Measurements from ENCODE around the gene INAVA.
"Not testable (repeated sequence)": the region's sequence is repeated elsewhere in the genome, so short reads cannot be mapped to it uniquely, and the experiment has no call there.

INAVA gene

GRCh38 chr1:200947059-200947566 is 52.4 kb downstream of the INAVA start:
- Mint-ChIP-seq H3K27me3 (peaks cover 4% of the 10 kb centered on the region), H3K4me3 (no peak overlapping the region), H3K27ac (no peak overlapping the region), H3K36me3 (ENCODE audit: low read depth) (peaks cover 7% of the 10 kb centered on the region), H3K9me3 (peaks cover 9% of the 10 kb centered on the region), H3K4me1 (ENCODE audit: low read depth) (no peaks in the 10 kb centered on the region)

- H3K4me1 Mint-ChIP-seq (ENCODE audit: low read depth), result no peaks in the 10 kb centered on the region
- no peak overlapping the region for H3K27ac Mint-ChIP-seq
- no peaks in the 10 kb centered on the region for H3K36me3 Mint-ChIP-seq (ENCODE audit: low read depth)
- no peak overlapping the region for H3K4me3 Mint-ChIP-seq
- peaks cover 5% of the 10 kb centered on the region for H3K9me3 Mint-ChIP-seq
- peaks cover 7% of the 10 kb centered on the region for H3K27me3 Mint-ChIP-seq
Measured at GRCh38 chr1:200949626-200950025, 54.9 kb downstream of the INAVA start.

- H3K4me3 Mint-ChIP-seq, result no peak overlapping the region
- no peaks in the 10 kb centered on the region for H3K4me1 Mint-ChIP-seq (ENCODE audit: low read depth)
- peaks cover 6% of the 10 kb centered on the region for H3K27me3 Mint-ChIP-seq
- H3K9me3 Mint-ChIP-seq, result peaks cover 5% of the 10 kb centered on the region
- H3K36me3 Mint-ChIP-seq (ENCODE audit: low read depth), result no peaks in the 10 kb centered on the region
- no peak overlapping the region for H3K27ac Mint-ChIP-seq
Measured at GRCh38 chr1:200951016-200951415, 56.3 kb downstream of the INAVA start.

DNA sequence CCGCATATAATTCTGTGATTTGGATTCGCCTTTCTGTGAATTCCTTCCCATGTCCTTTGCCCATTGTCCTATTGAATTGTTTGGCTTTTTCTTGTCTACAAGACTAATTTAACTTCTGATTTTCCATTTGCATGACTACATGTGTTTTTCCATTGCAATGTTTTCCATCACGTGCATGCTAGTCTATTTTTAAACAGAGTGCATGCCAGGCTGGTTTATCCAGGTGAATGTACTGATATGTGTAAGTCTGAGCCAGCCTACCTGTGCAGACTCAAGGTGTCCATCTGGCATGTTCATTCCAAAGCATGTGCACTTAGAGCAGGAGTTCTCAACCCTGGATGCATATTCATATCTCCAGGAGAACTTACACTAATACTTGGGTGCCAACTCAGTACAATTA is 59.7 kb downstream of the INAVA start:
- Mint-ChIP-seq H3K4me3 (no peak overlapping the region), H3K9me3 (no peaks in the 10 kb centered on the region), H3K27ac (no peak overlapping the region), H3K4me1 (ENCODE audit: low read depth) (no peaks in the 10 kb centered on the region), H3K27me3 (peaks cover 6% of the 10 kb centered on the region), H3K36me3 (ENCODE audit: low read depth) (no peaks in the 10 kb centered on the region)

GRCh38 chr1:200958597-200958996 is 63.9 kb downstream of the INAVA start:
- no peak overlapping the region for H3K4me3 Mint-ChIP-seq
- H3K27me3 Mint-ChIP-seq, result peaks cover 6% of the 10 kb centered on the region
- H3K4me1 Mint-ChIP-seq (ENCODE audit: low read depth), result no peaks in the 10 kb centered on the region
- H3K36me3 Mint-ChIP-seq (ENCODE audit: low read depth), result no peaks in the 10 kb centered on the region
- H3K27ac Mint-ChIP-seq, result no peak overlapping the region
- no peaks in the 10 kb centered on the region for H3K9me3 Mint-ChIP-seq

DNA sequence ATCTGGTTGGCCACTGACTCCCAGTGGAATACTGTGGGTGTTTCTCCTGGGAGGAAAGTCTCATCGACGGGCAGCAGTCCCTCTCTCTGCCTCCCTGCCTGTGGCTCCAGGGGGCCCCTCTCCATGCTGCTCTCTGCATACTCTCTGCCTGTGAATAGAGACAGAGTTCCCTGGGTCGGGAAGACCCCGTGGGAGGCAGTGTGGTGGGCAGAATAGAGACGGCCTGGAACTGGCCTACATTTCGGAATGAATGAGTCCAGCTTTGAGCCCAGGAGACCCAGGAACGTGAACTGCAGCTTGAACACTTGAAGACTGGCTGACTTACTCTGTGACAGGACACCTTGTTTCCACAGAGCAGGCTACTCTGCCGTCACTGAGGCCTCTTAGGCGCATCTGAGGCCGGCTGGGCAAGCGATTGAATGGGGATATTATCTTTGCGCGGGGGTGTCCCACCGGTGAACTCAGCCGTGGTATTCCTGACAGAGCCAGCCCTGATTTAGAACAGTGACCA is 64.8 kb downstream of the INAVA start:
- H3K4me1 Mint-ChIP-seq (ENCODE audit: low read depth), result no peaks in the 10 kb centered on the region
- H3K36me3 Mint-ChIP-seq (ENCODE audit: low read depth), result no peaks in the 10 kb centered on the region
- H3K4me3 Mint-ChIP-seq, result no peak overlapping the region
- no peak overlapping the region for H3K27ac Mint-ChIP-seq
- H3K9me3 Mint-ChIP-seq, result no peaks in the 10 kb centered on the region
- H3K27me3 Mint-ChIP-seq, result peaks cover 4% of the 10 kb centered on the region

DNA sequence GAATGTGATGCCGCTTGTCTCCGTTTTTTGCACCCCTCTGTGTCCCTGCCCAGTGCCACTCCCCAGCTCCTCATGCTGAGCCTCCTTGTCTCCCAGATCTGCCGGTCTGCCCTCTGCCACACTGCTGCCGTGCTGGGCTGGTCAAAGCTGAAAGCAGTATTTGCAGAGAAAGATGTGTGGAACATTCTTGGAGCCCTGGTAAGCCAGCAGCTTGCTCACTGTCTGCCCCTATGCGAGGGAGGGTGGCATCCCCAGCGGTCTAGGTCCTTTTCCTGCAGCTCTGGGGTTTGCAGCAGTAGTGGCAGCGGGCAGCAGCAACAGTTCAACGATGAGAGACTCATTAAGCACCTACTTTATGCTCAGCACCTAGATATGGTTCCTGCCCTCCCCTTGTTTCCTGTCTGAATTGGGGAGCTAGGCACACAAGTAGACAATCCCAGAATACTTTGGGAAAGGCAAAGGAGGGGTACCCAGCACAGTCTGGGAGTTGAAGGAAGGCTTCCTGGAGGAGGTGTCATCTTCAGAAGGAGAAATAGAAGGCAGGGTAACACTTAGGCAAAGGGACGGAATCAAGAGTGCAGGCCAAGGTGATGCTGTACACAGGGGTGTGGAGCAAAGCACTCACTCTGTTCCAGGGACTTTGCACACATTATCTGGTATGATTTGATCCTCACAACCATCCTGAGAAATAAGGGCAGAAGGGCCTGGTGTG is 65.7 kb downstream of the INAVA start:
- H3K27ac Mint-ChIP-seq, result no peak overlapping the region
- no peaks in the 10 kb centered on the region for H3K36me3 Mint-ChIP-seq (ENCODE audit: low read depth)
- no peaks in the 10 kb centered on the region for H3K4me1 Mint-ChIP-seq (ENCODE audit: low read depth)
- peaks cover 3% of the 10 kb centered on the region for H3K27me3 Mint-ChIP-seq
- H3K4me3 Mint-ChIP-seq, result no peak overlapping the region
- no peaks in the 10 kb centered on the region for H3K9me3 Mint-ChIP-seq

DNA sequence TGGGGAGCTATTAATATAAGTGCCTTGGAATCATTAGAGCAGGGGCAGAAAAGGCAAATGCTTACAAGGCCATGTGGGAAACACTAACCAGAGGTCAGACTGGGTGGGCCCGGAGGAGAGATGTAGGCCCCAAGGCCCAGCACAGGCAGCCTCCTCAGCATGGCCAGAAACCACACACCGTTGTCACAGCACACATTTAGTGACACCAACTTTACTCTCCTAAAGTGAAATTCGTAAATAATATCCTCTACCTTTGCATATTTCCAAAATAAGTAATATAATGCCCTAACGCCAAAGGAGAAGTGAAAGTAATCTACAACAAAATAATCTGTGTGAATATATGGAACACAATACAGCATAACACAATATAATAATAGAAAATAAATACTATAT is 66.2 kb downstream of the INAVA start:
- Mint-ChIP-seq H3K9me3 (no peaks in the 10 kb centered on the region), H3K4me3 (no peak overlapping the region), H3K27me3 (no peaks in the 10 kb centered on the region), H3K27ac (no peak overlapping the region), H3K4me1 (ENCODE audit: low read depth) (no peaks in the 10 kb centered on the region), H3K36me3 (ENCODE audit: low read depth) (no peaks in the 10 kb centered on the region)

DNA sequence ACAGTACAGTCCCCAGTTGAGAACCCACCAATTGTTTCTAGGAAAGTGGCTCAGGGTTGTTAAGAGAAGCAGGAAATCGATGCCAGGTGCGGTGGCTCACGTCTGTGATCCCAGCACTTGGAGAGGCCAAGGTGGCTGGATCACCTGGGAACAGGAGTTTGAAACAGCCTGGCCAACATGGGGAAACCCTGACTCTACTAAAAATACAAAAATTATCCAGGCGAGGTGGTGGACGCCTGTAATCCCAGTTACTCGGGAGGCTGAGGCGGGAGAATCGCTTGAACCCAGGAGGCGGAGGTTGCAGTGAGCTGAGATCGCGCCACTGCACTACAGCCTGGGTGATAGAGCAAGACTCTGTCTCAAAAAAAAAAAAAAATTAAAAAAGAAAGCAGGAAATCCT is 67.5 kb downstream of the INAVA start:
- H3K4me1 Mint-ChIP-seq (ENCODE audit: low read depth); H3K36me3 Mint-ChIP-seq (ENCODE audit: low read depth); H3K27ac Mint-ChIP-seq; H3K9me3 Mint-ChIP-seq; H3K4me3 Mint-ChIP-seq; H3K27me3 Mint-ChIP-seq: not testable (repeated sequence)

DNA sequence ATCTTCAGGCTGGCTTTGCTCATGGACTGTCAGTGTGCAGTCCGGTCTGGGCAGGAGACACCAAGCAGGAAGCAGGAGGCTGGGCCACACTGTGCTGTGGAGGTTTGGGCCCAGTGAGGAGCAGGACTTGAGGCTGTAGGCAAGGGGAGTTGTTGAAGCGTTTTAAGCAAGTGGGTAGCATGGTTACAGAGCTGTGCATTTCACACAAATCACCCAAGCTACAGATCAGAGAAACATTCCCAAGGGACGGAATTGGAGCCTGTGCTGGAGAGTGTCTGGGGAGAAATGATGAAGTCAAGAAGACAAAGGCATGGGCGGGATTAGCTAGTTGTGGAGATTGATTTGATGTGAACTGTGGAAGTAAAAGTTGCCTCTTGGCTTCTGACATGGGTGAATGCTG is 67.9 kb downstream of the INAVA start:
- no peaks in the 10 kb centered on the region for H3K9me3 Mint-ChIP-seq
- no peaks in the 10 kb centered on the region for H3K4me1 Mint-ChIP-seq (ENCODE audit: low read depth)
- H3K27me3 Mint-ChIP-seq, result no peaks in the 10 kb centered on the region
- H3K36me3 Mint-ChIP-seq (ENCODE audit: low read depth), result no peaks in the 10 kb centered on the region
- no peak overlapping the region for H3K27ac Mint-ChIP-seq
- H3K4me3 Mint-ChIP-seq, result no peak overlapping the region

- no peaks in the 10 kb centered on the region for H3K9me3 Mint-ChIP-seq
- H3K36me3 Mint-ChIP-seq (ENCODE audit: low read depth), result no peaks in the 10 kb centered on the region
- no peaks in the 10 kb centered on the region for H3K27me3 Mint-ChIP-seq
- H3K4me1 Mint-ChIP-seq (ENCODE audit: low read depth), result no peaks in the 10 kb centered on the region
- H3K4me3 Mint-ChIP-seq, result no peak overlapping the region
- H3K27ac Mint-ChIP-seq, result no peak overlapping the region
Measured at GRCh38 chr1:200963076-200963475, 68.4 kb downstream of the INAVA start.

- not testable (repeated sequence) for H3K27me3 Mint-ChIP-seq; H3K36me3 Mint-ChIP-seq (ENCODE audit: low read depth); H3K4me3 Mint-ChIP-seq; H3K4me1 Mint-ChIP-seq (ENCODE audit: low read depth); H3K9me3 Mint-ChIP-seq; H3K27ac Mint-ChIP-seq
Measured at GRCh38 chr1:200963888-200964287, 69.2 kb downstream of the INAVA start.

Data from stimulated activated naive CD8-positive, alpha-beta T cell treated with anti-CD3 and anti-CD28 coated beads, Interleukin-15, Interleukin-2, amounts not matched to agents 100 ng/mL and 50 ng/mL, for 24 hours (primary cell).